GM12878 (cell line): ENCODE data around the gene APLN. TPM values are rescaled to one million over a fixed set of nuclear protein-coding genes. Genes with fewer than 3 reads are reported as not detected.

Experiments
- ATAC-seq: fragments of 200-7000 bp; cut with Tn5 transposase; 3 replicates; pipeline ENCODE4 v1.9.1; 2020; ENCODE audit warnings: mild to moderate bottlenecking, moderate library complexity
- BruUV-seq: library from RNA; stranded (reverse); fragments of 400-500 nt; replicated peaks from 2 replicates; lab custom pipeline; 2021; lab: Mats Ljungman, UMichigan
- CTCF ChIA-PET: fragments of 300-600 bp; sonication (Branson Sonifier 250); formaldehyde crosslinking; extraction: SDS; loops from one replicate; lab custom pipeline; 2021; ENCODE audit warnings: inconsistent platforms; lab: Yijun Ruan, JAX
- POLR2A ChIA-PET: fragments of 350-600 bp; formaldehyde crosslinking; extraction: SDS; loops from one replicate; lab custom pipeline; 2021; ENCODE audit warnings: inconsistent platforms; lab: Charles Lee
- RAD21 ChIA-PET: fragments of 300-600 bp; sonication (Branson Sonifier 250); formaldehyde crosslinking; loops from one replicate; lab custom pipeline; 2023; ENCODE audit warnings: antibody characterized with exemption; ENCODE audit not compliant: unreplicated experiment; lab: Charles Lee
- SMC1A ChIA-PET: fragments of 300-600 bp; sonication (Branson Sonifier 250); formaldehyde crosslinking; loops from one replicate; lab custom pipeline; 2023; ENCODE audit not compliant: unreplicated experiment, uncharacterized antibody; lab: Charles Lee
- DNase-seq: peaks from one replicate; pipeline ENCODE4 v3.0.0-alpha.2; 2011; ENCODE audit warnings: low read depth, low spot score
- FAIRE-seq: peaks from 3 replicates; lab custom pipeline; 2011; peaks lifted over from hg19 to GRCh38; lab: Jason Lieb, UNC
- H2AFZ ChIP-seq: 2 replicates; pipeline ENCODE4 v1.6.0; 2011; ENCODE audit warnings: low read depth, low read length, control low read depth; ENCODE audit not compliant: control insufficient read depth
- H3K27ac ChIP-seq: 2 replicates; pipeline ENCODE4 v1.5.1; 2011; ENCODE audit warnings: control low read depth; ENCODE audit not compliant: control insufficient read depth, insufficient read depth
- H3K27me3 ChIP-seq, 2 experiments: replicated peaks in 1 of 2; 2 replicates each; pipeline versions ENCODE4 v1.6.0 to v1.6.1; 2011; ENCODE audit warnings: low read length in 1 of 2; ENCODE audit not compliant: control insufficient read depth in 2 of 2, insufficient read depth in 2 of 2
- H3K36me3 ChIP-seq, 2 experiments: 2 replicates each; pipeline ENCODE4 v1.5.1; 2011; ENCODE audit warnings: low read length in 1 of 2; ENCODE audit not compliant: control insufficient read depth in 2 of 2, insufficient read depth in 2 of 2
- H3K4me1 ChIP-seq: 2 replicates; pipeline ENCODE4 v1.6.1; 2011; ENCODE audit warnings: mild to moderate bottlenecking, low read length, moderate library complexity, mixed read lengths; ENCODE audit not compliant: control insufficient read depth, insufficient read depth
- H3K4me2 ChIP-seq: 2 replicates; pipeline ENCODE4 v1.6.0; 2011; ENCODE audit warnings: control low read depth; ENCODE audit not compliant: control insufficient read depth, insufficient read depth
- H3K4me3 ChIP-seq: fragments of 200-600 bp; sonication (generic); 2 replicates; pipeline ENCODE4 v1.5.1; 2016
- H3K79me2 ChIP-seq: 2 replicates; pipeline ENCODE4 v1.6.0; 2011; ENCODE audit warnings: low read length; ENCODE audit not compliant: control insufficient read depth, insufficient read depth
- H3K9ac ChIP-seq: 2 replicates; pipeline ENCODE4 v1.8.0; 2011; ENCODE audit warnings: low read length, control low read depth, mixed read lengths; ENCODE audit not compliant: control insufficient read depth, insufficient read depth
- H3K9me3 ChIP-seq: replicated peaks from 3 replicates; pipeline ENCODE4 v1.5.1; 2011; ENCODE audit warnings: mild to moderate bottlenecking, low read length; ENCODE audit not compliant: control insufficient read depth, insufficient read depth
- H4K20me1 ChIP-seq: 2 replicates; pipeline ENCODE4 v1.6.0; 2011; ENCODE audit not compliant: control insufficient read depth, insufficient read depth
- BRCA1 ChIP-seq: IDR thresholded peaks from 2 replicates; pipeline ENCODE4 v1.6.1; 2011; ENCODE audit warnings: low read depth, low read length, improper control_type of control experiment
- CBFB ChIP-seq: IDR thresholded peaks from 2 replicates; pipeline ENCODE4 v1.6.1; 2016; ENCODE audit warnings: antibody characterized with exemption, low read depth
- FOXK2 ChIP-seq: fragments of 450-650 bp; IDR thresholded peaks from 2 replicates; pipeline ENCODE4 v1.6.1; 2017; ENCODE audit warnings: mild to moderate bottlenecking, moderate library complexity
- MLLT1 ChIP-seq: fragments of 450-650 bp; IDR thresholded peaks from 2 replicates; pipeline ENCODE4 v1.6.1; 2016; ENCODE audit warnings: mild to moderate bottlenecking
- RAD51 ChIP-seq: fragments of 450-650 bp; IDR thresholded peaks from 2 replicates; pipeline ENCODE4 v1.6.1; 2016; ENCODE audit warnings: moderate library complexity, mild to moderate bottlenecking, inconsistent platforms
- WGBS: methylation state at CpG from one replicate; pipeline ENCODE4 v1.1.6; 2016; ENCODE audit warnings: low lambda C conversion rate; ENCODE audit not compliant: insufficient replicate concordance, insufficient coverage; ENCODE audit errors: missing lambda C conversion rate; 5-methylcytosine and 5-hydroxymethylcytosine counted together
- in situ Hi-C: fragments of 300-500 bp; cut with MboI; formaldehyde crosslinking; loops from 9 replicates; pipeline ENCODE4 v1.14.3; 2018; ENCODE audit warnings: mixed read lengths
- intact Hi-C: fragments of 100-400 bp; cut with micrococcal nuclease; formaldehyde crosslinking; loops from one replicate; pipeline ENCODE4 v1.14.2; 2022; ENCODE audit not compliant: unreplicated experiment
- polyA plus RNA-seq, 11 experiments: library from polyadenylated mRNA; depleted of rRNA in 4 of 11; unstranded in 6 of 11; stranded (reverse) in 5 of 11; fragments of >200 nt; fragmentation: Nextera tagmentation in 4 of 11; fragmentation: Illumina TruSeq in 1 of 11; extraction: Ambion mirVana in 4 of 11; extraction: Trizol in 1 of 11; gene quantifications; 1 replicate in 1 of 11; 2 replicates in 10 of 11; pipeline versions ENCODE4 v1.2.1 to v1.2.3, GENCODE V29; 2011 to 2016; ENCODE audit warnings: inconsistent platforms in 2 of 11, missing spikeins in 2 of 11, low read depth in 1 of 11
- total RNA-seq, 4 experiments: library from RNA; depleted of rRNA in 3 of 4; stranded (reverse); fragments of >200 nt in 3 of 4; fragmentation: Illumina TruSeq in 1 of 4; extraction: Trizol in 1 of 4; gene quantifications; 2 replicates each; pipeline versions ENCODE4 v1.2.1 to v1.2.3, GENCODE V29; 2013 to 2021

APLN gene
- total and polyA plus RNA-seq, 10 of the 15 experiments (the other 5 are each of a cell fraction or from before 2014, with no cell fraction given): 0.31 TPM; not detected in 9

- FAIRE-seq (no peak), ATAC-seq (no peak), DNase-seq (no peak)
- intact Hi-C loops: no loop called here
- in situ Hi-C loops: no loop called here
- TF ChIP-seq MLLT1: no peak
- Histone ChIP-seq H2AFZ (no peak overlapping the region), H3K4me1 (no peaks in the 10 kb centered on the region), H3K9me3 (no peaks in the 10 kb centered on the region; the same call in 2 of the 3 replicates), H3K27ac (no peak overlapping the region), H3K27me3 (0 out of 4 replicates have a peak, but pooled peaks cover 0 to 3% of the 10 kb centered on the region in 2 experiments), H3K36me3 (no peaks in the 10 kb centered on the region), H3K79me2 (no peaks in the 10 kb centered on the region), H3K4me3 (no peak overlapping the region), H4K20me1 (no peaks in the 10 kb centered on the region), H3K9ac (no peak overlapping the region), H3K4me2 (no peak overlapping the region)
- ChIA-PET RAD21 (no interaction called here), SMC1A (interaction anchor here (1.0 kb wide), 1 partner anchor 28 kb away, joined by 3 read pairs; no protein-coding TSS in a partner anchor), CTCF (interaction anchor here (0.7 kb wide), 1 partner anchor 27 kb away, joined by 3 read pairs; no protein-coding TSS in a partner anchor), POLR2A (no interaction called here)
- WGBS: 46% methylated on average over 10 of the region's 10 CpGs
- BruUV-seq: no TSS peak
These were observed 35.7 kb upstream of the APLN start for GRCh38 chrX:129690435-129690834.

GRCh38 chrX:129689796-129690195 is 35.0 kb upstream of the APLN start:
- in situ Hi-C loops (no loop called here), intact Hi-C loops (no loop called here)
- ChIA-PET RAD21 (no interaction called here), SMC1A (interaction anchor here (1.0 kb wide), 1 partner anchor 28 kb away, joined by 3 read pairs; no protein-coding TSS in a partner anchor), CTCF (no interaction called here), POLR2A (no interaction called here)
- FAIRE-seq (no peak), ATAC-seq (no peak), DNase-seq (no peak)
- H3K27me3 ChIP-seq: 0 out of 4 replicates have a peak, but pooled peaks cover 0 to under 1% of the 10 kb centered on the region in 2 experiments
- H4K20me1 ChIP-seq: no peaks in the 10 kb centered on the region
- no peaks in the 10 kb centered on the region for H3K79me2 ChIP-seq
- no peak overlapping the region for H3K27ac ChIP-seq
- no peak overlapping the region for H3K9ac ChIP-seq
- WGBS: 34% methylated on average over 5 of the region's 5 CpGs
- H3K4me2 ChIP-seq: no peak overlapping the region
- no TSS peak for BruUV-seq
- H3K4me3 ChIP-seq: no peak overlapping the region
- no peaks in the 10 kb centered on the region for H3K36me3 ChIP-seq
- H3K9me3 ChIP-seq: no peaks in the 10 kb centered on the region
- no peak overlapping the region for H2AFZ ChIP-seq
- TF ChIP-seq FOXK2 (no peak), CBFB (no peak), RAD51 (no peak), BRCA1 (no peak)
- no peaks in the 10 kb centered on the region for H3K4me1 ChIP-seq
